Left ventricle myocardium superior (tissue), 1 donor: Measurements from ENCODE around the gene PPP1R13L. TPM values are rescaled to one million over a fixed set of nuclear protein-coding genes. Genes with fewer than 3 reads are reported as not detected.

ENCODE experiments used
- ATAC-seq: fragments of 200-7000 bp; cut with Tn5 transposase; one replicate; pipeline ENCODE4 v1.9.1; 2020; ENCODE audit warnings: mild to moderate bottlenecking, moderate library complexity
- DNase-seq: peaks from one replicate; pipeline ENCODE4 v3.0.0-alpha.2; 2020
- intact Hi-C: fragments of 100-400 bp; cut with micrococcal nuclease; formaldehyde crosslinking; loops from one replicate; pipeline ENCODE4 v1.11.0; 2022
- long read RNA-seq: library from polyadenylated mRNA; unstranded; transcript quantifications from one replicate; pipeline ENCODE4 v2.0.0, GENCODE V29; 2021
- total RNA-seq: library from RNA; stranded (reverse); fragmentation: NEBNext Ultra II Directional; extraction: Animal tissue kit (Norgen Biotek cat#: 25700); gene quantifications from one replicate; pipeline ENCODE4 v1.2.1, GENCODE V29; 2021
- donor health status: DM: no; HTN: yes; CAD: no; lungs with severe emphysema.

The PPP1R13L gene
- total RNA-seq: 222 TPM
- long read RNA-seq, transcript PPP1R13L-204 (6 exons, 2,512 nt): major isoform, 49 of 177 reads
- long read RNA-seq, partial matches to known transcripts: 112 of 177 reads
- long read RNA-seq, other reads (novel, unspliced or antisense): 15 of 177 reads

- intact Hi-C loops: no loop called here
- ATAC-seq (peak; percentile 67), DNase-seq (peak; percentile 90)
Measured at GRCh38 chr19:45404557-45405434, at the start of gene PPP1R13L. TSS of gene PPP1R13L (minus strand) at chr19:45405069. CDS start at chr19:45398318, 6,751 bp downstream.

- intact Hi-C loops: no loop called here
- ATAC-seq (no peak), DNase-seq (no peak)
Measured at GRCh38 chr19:45451850-45452387, 47.0 kb upstream of the PPP1R13L start.

- peak; percentile 6 for ATAC-seq
- peak; percentile 44 for DNase-seq
- intact Hi-C loops: no loop called here
Measured at GRCh38 chr19:45451131-45451849, 46.4 kb upstream of the PPP1R13L start.

GRCh38 chr19:45450012-45450333, 45.1 kb upstream of the PPP1R13L start:
- ATAC-seq: peak; percentile 1
- DNase-seq: no peak
- intact Hi-C loops: no loop called here

GRCh38 chr19:45448887-45449299, 44.0 kb upstream of the PPP1R13L start:
- intact Hi-C loops: no loop called here
- ATAC-seq (no peak), DNase-seq (no peak)

GRCh38 chr19:45448425-45448756, 43.5 kb upstream of the PPP1R13L start:
- intact Hi-C loops: no loop called here
- no peak for DNase-seq
- ATAC-seq: no peak

- no peak for ATAC-seq
- no peak for DNase-seq
- intact Hi-C loops: no loop called here
Measured at GRCh38 chr19:45446944-45447343, 42.1 kb upstream of the PPP1R13L start.

GRCh38 chr19:45446295-45446694, 41.4 kb upstream of the PPP1R13L start:
- DNase-seq (no peak), ATAC-seq (no peak)
- intact Hi-C loops: no loop called here

- intact Hi-C loops: no loop called here
- no peak for DNase-seq
Measured at GRCh38 chr19:45445139-45445538, 40.3 kb upstream of the PPP1R13L start.

GRCh38 chr19:45444318-45445041, 39.6 kb upstream of the PPP1R13L start:
- intact Hi-C loops: no loop called here
- peak; percentile 99 for DNase-seq
- ATAC-seq: peak; percentile 81

More at GRCh38 chr19:45445139-45445538, 40.3 kb upstream of the PPP1R13L start:
- ATAC-seq: no peak

GRCh38 chr19:45443462-45444317, 38.8 kb upstream of the PPP1R13L start:
- intact Hi-C loops: no loop called here
- DNase-seq: peak; percentile 98
- peak; percentile 79 for ATAC-seq

GRCh38 chr19:45442778-45443461, 38.1 kb upstream of the PPP1R13L start:
- no peak for ATAC-seq
- DNase-seq: peak; percentile 52
- intact Hi-C loops: no loop called here

GRCh38 chr19:45442408-45442777, 37.5 kb upstream of the PPP1R13L start:
- ATAC-seq (no peak), DNase-seq (no peak)
- intact Hi-C loops: no loop called here

- intact Hi-C loops: no loop called here
- ATAC-seq (no peak), DNase-seq (no peak)
Measured at GRCh38 chr19:45440873-45441654, 36.2 kb upstream of the PPP1R13L start.

- ATAC-seq (no peak), DNase-seq (no peak)
- intact Hi-C loops: no loop called here
Measured at GRCh38 chr19:45440259-45440638, 35.4 kb upstream of the PPP1R13L start.

- DNase-seq: peak; percentile 94
- peak; percentile 74 for ATAC-seq
- intact Hi-C loops: loop anchor here (5.0 kb wide), 1 partner anchor 38 kb away; no protein-coding TSS in a partner anchor
Measured at GRCh38 chr19:45439569-45440258, 34.8 kb upstream of the PPP1R13L start.

- intact Hi-C loops: loop anchor here (5.0 kb wide), 1 partner anchor 38 kb away; no protein-coding TSS in a partner anchor
- DNase-seq (no peak), ATAC-seq (no peak)
Measured at GRCh38 chr19:45439190-45439568, 34.3 kb upstream of the PPP1R13L start.
